Measurements from ENCODE around the gene DNAH14.
"Not testable (repeated sequence)": the region's sequence is repeated elsewhere in the genome, so short reads cannot be mapped to it uniquely, and the experiment has no call there.

The DNAH14 gene

DNA sequence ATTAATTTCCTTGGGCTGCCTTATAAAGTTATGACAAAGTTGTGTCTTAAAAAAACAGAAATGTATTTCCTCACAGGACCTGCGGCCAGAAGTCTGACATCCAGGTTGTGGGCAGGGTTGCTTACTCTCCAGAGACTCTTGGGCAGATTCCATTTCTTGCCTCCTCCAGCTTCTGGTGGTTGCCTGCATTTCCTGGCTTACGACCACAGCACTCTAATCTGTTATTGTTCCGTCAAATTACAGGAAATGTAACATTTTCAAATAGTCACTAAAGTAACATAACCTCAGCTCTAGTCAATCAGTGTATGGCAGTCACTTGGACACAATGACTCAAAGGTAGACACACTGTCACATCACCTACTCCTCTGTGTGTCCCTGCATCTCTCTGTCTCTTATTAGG is 226.8 kb downstream of the DNAH14 start:
- DNase-seq: no peak

DNA sequence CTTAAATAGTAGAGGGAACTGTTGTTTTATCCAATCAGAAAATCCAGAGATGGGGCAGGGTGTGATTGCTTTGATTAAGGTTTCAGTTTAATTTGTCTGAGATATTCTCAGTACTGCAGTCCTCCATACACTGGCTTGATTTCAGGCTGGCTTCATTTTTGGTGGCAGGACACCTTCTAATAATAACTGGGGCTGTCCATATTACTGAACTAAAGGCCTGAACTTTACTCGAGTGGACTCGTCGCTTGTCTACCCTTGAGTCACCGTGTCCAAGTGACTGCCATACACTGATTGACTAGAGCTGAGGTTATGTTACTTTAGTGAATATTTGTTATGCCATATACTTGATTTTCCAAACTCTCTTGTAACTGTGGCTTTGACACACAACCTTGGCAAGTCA is 228.8 kb downstream of the DNAH14 start:
- DNase-seq: no peak

DNA sequence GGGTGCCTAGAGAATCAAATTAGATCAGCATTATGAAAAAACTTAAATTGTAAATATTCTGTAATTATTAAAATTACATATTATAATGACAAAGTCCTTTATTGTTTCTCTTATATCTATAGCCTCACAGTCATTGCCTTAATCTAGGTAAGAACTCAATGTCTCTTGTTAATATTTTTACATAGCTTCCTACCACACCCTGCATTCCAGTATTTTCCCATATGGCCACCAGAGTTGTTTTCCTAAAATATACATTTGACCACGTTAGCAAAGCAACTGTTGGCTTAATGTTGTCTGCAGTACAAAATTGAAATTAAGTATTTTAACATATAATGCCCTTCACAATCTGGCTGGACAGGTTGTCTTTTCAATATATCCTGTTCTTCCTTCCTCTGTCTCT is 230.3 kb downstream of the DNAH14 start:
- DNase-seq: no peak

DNA sequence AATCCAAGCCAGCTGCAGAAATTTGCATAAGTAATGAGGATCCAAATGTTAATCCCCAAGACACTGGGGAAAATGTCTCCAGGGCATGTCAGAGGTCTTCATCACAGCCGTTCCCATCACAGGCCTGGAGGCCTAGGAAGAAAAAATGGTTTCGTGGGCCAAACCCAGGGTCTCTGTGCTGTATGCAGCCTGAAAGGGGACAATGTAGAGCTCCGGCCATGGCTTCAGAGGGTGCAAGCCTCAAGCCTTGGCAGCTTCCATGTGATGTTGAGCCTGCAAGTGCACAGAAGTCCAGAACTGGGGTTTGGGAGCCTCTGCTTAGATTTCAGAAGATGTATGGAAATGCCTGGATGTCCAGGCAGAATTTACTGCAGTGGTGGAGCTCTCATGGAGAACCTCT is 247.9 kb downstream of the DNAH14 start:
- not testable (repeated sequence) for DNase-seq

DNA sequence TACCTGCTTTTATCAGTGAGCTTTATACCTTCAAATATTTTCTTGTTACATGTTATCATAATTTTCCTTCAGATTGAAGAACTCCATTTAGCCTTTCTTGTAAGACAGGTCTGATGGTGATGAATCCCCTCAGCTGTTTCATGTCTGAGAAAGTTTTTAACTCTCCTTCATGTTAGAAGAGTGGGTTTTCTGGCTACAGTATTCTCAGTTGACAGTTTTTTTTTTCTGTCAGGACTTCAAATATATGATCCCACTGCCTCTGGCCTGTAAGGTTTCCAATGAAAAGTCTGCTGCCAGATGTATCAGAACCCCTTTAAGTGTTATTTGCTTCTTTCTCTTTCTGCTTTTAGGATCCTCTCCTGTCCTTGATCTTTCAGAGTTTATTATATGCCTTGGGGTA is 250.2 kb downstream of the DNAH14 start:
- DNase-seq: no peak

DNA sequence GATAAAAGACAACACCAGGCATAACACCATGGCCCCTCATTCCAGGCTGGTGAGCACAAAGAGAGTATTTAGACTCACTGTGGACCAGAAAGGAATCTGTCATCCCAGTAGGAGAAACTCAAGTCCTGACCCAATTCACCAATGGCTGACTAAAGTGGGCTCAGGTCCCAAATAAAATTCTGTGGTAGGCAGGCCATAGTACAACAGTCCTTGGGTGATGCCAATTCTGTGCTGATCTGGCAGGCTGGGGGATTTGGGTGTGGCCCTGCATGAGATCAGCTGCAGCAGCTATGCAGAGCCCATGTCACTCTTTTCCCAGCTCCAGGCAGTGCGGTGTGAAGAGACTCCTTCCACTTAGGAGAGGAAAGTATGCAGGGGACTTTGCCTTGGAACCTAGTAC is 253.2 kb downstream of the DNAH14 start:
- DNase-seq: no peak

DNA sequence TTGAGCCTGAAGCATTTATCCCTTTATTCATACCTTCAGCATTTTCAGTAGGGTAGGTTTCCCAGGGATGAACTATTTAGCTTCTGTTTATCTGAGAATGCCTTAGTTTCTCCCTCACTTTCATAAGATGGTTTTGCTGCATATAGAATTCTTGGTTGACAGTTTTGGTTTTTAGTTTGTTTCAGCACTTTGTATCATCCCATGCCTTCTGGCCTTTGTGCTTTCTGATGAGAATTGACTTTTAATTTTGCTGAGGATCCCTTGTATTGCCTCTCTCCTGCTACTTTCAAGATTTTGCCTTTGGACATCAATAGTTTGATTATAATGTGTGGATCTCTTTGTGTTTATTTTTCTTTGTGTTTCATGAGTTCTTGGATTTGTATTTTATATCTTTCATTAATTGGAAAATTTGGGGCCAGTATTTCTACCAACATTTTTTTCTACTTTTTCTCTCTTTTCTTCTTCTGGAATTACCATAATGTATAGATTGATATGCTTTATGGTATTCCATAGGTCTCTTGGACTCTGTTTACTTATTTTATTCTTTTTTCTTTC is 261.8 kb downstream of the DNAH14 start:
- no peak for DNase-seq

DNA sequence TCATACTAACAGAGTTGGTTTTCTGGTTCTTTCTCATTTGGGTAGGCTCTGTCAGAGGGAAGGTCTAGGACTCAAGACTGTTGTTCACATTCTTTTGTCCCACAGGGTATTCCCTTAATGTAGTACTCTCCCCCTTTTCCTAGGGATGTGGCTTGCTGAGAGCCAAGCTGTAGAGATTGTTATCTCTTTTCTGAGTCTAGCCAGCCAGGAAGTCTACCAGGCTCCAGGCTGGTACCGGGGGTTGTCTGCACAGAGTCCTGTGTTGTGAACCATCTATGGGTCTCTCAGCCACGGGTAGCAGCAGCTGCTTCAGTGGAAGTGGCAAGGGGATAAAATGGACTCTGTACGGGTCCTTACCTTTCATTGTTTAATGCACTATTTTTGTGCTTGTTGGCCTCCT is 272.0 kb downstream of the DNAH14 start:
- DNase-seq: no peak

DNA sequence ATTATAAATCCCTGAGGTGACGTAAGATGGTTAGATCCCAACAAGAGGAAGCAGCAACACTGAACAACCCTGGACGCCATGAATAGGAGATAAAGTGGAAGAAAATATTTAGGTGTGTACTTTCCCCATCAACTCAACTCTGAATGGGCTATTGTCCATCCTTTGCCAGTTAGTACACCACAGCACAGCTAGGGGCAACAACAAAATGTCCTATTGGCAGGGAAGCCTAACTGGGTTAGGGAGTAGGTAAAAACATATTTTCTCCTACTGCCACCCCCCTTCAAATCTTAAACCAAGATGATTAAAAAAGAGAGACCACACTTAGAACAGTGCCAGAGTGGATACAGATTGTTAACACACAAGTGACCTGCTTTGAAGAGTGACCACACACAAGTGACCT is 278.3 kb downstream of the DNAH14 start:
- no peak for DNase-seq

DNA sequence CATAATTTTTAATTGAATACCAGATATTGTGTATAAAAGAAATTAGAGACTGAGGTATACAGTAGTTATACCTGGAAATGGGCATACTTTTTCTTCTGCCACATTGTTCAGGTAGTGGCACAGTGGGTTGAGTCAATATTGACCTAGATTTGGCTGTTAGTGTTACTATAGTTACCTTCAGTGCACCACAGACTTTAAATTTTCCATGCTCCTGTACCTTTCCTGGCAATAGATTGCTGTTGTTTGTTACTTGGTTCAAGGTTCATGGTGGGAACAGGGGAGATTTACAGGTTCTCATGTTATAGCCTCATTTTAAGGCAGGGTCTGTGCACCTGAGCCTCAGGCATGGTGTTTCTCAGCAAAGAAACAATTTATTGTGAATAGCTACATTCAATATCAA is 279.7 kb downstream of the DNAH14 start:
- no peak for DNase-seq

DNA sequence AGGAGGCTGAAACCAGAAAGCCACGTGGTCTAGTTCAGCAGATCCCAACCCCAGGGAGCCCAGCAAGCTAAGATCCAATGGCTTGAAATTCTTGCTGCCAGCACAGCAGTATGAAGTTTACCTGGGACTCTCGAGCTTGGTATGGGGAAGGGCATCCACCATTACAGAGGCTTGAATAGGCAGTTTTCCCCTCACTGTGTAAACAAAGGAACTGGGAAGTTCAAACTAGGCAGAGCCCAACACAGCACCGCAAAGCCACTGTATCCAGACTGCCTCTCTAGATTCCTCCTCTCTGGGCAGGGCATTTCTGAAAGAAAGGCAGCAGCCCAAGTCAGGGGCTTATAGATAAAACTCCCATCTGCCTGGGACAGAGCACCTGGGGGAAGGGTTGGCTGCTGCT is 280.7 kb downstream of the DNAH14 start:
- not testable (repeated sequence) for DNase-seq

DNA sequence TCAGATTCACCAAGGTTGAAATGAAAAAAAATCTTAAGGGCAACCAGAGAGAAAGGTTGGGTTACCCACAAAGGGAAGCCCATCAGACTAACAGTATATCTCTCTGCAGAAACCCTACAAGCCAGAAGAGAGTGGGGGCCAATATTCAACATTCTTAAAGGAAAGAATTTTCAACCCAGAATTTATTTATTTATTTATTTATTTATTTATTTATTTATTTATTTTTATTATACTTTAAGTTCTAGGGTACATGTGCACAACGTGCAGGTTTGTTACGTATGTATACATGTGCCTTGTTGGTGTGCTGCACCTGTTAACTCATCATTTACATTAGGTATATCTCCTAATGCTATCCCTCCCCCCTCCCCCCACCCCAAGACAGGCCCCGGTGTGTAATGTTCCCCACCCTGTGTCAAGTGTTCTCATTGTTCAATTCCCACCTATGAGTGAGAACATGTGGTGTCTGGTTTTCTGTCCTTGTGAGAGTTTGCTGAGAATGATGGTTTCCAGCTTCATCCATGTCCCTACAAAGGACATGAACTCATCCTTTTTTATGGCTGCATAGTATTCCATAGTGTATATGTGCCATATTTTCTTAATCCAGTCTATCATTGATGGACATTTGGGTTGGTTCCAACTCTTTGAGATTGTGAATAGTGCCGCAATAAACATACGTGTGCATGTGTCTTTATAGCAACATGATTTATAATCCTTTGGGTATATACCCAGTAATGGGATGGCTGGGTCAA is 282.4 kb downstream of the DNAH14 start:
- not testable (repeated sequence) for DNase-seq

DNA sequence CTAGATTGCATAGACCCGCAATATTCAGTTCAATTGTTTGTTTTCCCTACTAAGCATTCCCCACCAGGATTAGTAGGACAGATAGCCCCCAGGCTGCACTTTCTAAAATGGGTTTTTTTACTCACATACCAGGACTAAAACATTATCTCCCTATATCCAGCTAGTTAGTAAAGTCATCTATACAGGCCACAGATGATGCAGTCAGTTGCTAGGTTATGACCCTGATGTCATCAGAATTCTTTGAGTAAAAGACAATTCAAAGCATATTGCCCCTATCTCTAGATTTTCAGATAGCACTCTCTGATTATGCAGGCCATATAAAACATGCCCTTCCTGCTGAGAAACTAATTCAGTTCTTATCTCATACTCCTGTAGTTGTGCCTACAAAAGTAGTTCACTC is 294.8 kb downstream of the DNAH14 start:
- DNase-seq: no peak

DNA sequence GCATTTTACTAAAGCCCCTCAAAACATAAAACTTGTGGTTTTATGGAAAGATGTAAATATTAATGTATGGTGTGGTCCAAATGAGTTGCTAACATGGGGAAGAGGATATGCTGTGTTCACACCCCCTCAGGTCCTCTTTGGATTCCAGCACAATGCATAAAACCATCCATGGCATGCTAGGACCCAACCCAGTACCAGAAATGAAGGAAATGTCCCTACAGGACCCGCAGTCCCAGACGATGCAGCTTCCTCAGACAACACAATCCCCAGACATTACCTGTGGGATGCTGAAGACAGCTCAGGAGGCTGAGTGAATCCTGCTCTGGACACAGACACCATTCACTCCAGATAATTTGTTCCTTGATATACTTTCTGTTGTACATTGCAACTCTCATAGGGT is 296.2 kb downstream of the DNAH14 start:
- no peak for DNase-seq

DNA sequence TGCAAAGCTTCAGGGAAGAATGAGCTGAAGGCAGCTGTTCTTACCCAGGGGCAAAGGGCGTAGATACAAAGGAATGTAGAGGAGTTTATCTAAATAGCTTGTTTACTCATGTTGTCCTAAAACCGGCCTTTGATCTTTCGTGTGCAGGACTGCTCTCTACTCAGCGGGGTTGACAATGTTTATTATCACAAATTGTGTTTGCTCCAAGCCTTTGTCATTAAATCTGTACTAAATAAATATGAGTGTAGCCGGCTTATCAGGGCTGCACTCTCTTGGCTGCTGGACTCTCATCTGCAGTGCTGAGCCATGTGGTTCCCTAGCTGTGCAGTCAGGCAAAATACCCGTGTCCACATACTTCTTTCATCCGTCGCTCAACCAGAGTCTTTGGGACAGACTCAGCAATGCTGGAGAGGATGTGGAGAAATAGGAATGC is 299.4 kb downstream of the DNAH14 start:
- no peak for DNase-seq

DNA sequence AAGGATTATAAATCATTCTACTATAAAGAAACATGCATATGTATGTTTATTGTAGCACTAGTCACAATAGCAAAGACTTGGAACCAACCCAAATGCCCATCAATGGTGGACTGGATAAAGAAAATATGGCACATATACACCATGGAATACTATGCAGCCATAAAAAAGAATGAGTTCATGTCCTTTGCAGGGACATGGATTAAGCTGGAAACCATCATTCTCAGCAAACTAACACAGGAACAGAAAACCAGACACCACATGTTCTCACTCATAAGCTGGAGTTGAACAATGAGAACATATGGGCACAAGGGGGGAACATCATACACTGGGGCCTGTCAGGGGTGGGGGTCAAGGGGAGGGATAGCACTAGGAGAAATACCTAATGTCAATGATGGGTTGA is 300.0 kb downstream of the DNAH14 start:
- not testable (repeated sequence) for DNase-seq

DNA sequence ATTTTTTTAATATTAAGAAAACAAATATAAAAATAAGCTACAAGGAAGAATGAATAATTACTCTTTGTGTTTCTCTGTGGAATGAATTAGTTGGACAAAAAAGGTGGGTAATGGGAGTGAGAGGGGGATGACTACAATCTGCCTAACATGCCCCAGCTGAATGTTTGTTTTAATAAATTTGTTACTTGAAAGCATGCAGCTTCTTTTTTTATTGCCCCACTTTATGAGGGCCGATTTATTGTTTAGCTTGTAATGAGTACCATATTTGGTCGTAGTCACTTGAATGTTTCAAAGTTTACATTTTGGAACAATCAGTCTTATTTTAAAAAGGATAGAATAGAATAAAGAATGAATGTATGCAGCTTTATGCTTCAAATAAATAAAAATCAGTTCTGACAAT is 301.0 kb downstream of the DNAH14 start:
- DNase-seq: no peak

DNA sequence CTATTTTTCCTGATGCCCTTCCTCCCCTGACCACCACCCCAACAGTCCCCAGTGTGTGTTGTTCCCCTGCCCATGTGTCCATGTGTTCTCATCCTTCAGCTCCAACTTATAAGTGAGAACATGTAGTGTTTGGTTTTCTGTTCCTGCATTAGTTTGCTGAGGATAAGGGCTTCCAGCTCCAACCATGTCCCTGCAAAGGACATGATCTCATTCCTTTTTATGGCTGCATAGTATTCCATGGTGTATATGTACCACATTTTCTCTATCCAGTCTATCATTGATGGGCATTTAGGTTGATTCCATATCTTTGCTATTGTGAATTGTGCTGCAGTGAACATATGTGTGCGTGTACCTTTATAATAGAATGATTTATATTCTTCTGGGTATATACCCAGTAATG is 303.5 kb downstream of the DNAH14 start:
- DNase-seq: not testable (repeated sequence)

DNA sequence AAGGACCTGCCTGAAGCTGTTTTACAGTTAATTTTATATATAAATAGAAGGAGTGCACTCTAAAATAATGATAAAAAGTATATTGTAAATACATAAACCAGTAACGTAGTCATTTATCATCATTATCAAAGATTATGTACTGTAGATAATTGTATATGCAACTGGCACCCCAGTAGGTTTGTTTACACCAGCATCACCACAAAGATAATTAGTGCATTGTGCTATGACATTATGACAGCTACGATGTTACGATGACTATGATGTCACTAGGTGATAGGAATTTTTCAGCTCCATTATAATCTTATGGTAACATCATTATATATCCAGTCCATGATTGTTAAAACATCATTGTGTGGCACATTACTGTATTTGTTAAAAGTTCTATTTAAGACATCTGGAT is 313.1 kb downstream of the DNAH14 start:
- DNase-seq: no peak

DNA sequence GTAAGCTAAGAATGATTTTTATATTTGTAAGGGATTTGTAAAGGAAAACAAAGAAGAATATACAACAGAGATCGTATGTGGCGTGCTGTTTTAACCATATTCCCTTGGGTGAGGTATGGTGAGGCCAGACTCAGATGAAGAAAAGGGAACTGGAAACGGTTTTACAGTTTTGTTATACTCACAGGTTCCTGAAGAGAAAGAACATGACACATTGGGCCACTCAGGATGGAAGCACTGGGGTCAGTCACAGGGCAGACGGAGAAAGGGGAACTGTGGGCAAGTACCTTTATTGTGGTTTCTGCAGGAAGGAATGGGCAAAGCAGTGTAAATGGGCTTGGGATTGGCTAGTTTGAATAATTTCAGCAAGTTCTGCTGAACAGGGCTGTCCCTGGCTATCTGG is 321.0 kb downstream of the DNAH14 start:
- no peak for DNase-seq

DNA sequence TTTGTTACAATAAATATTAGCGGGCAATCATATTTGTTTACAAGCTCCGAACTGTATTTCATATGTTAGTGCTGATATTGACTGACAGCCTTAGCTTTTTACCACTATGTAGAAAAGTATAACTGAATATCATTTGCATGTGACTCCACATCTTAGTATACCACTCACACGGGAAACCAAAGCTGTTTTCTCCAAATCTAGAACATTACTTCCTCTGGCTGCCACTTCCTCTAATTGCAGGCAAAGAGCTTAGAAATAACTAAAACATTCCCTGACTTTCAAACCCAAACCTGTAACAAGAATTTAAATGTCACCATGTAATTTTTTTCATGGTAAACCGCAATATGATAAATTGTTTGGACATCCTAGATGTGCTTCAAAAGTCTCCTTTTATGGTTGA is 323.7 kb downstream of the DNAH14 start:
- DNase-seq: no peak

DNA sequence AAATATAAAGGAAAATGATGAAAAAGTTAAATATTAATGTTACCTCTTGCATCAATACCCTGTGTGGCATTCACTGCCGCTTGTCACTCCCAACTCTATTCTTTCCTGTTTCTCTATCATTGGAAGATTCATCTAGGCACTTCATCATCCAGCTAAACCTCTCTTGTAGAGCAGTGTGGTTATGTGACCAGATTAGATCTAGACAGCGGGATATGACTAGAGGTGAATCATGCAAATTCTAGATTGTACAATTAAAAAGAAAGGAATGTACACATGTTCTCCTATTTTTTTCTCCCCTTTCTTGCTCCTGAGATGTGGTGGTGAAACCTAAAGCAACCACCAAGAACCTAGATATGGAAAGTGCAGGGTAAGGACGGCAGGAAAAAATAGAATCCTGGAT is 324.3 kb downstream of the DNAH14 start:
- DNase-seq: no peak

DNA sequence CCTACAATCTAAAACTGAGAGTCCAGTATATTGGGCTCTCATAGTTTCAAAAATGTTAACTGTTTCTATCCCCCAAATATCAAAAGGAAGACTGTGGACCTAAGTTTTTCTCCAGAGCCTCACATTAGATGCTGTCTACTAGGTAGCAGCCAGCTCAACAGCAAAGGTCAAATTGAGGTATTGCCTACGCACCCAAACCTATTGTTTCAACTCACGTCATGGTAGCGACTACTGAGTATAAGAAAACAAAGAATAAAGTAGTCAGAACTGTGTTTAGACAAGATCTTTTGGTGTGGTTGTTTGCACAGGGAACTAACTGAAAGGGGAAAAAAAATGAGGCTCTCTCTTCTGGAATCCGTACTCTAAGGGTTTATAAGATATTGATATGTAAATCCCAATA is 325.2 kb downstream of the DNAH14 start:
- no peak for DNase-seq

DNA sequence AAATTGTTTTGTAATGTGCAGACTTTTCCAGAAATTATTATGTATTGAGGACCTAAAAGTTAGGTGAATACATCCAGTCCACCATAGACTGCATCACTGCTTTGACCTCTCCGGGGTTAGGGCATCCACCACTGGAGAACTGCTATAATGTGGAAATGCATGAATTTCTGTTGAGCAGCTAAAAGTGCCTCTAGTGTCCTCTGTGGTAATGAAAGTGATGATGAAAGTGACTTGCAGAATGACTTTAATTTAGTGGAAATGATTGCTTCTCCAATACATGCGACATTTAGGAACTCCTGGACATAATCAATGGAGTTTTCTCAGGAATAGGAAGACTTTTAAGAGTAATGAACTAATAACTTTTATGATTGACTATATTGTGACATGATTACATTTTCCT is 327.6 kb downstream of the DNAH14 start:
- DNase-seq: no peak

DNA sequence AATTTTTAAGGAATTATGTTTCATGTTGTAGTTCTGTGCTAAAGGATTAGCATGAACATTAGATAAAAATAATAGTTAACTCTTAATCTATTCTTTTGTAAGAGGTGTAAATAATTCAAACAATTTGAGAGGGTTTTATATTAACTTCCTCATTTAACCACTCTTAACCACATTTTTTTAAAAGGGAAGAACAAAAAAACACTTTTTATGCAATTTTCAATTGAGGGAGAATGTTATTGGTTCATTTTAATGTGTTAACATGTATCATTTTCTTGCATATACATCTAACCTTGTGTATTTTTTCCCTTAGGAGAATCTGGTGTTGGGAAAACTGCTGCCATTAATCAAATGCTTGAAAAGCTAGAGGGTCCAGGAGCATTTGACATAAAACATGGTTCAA is 329.3 kb downstream of the DNAH14 start:
- no peak for DNase-seq
